Stimulated activated CD4-positive, alpha-beta T cell treated with anti-CD3 and anti-CD28 coated beads, Interleukin-15, amount 100 ng/mL, for 24 hours (primary cell): ENCODE data around the gene PRDM11.

Experiments
- DNase-seq: peaks from one replicate; pipeline ENCODE4 v3.0.0-alpha.2; 2020

PRDM11 gene

DNA sequence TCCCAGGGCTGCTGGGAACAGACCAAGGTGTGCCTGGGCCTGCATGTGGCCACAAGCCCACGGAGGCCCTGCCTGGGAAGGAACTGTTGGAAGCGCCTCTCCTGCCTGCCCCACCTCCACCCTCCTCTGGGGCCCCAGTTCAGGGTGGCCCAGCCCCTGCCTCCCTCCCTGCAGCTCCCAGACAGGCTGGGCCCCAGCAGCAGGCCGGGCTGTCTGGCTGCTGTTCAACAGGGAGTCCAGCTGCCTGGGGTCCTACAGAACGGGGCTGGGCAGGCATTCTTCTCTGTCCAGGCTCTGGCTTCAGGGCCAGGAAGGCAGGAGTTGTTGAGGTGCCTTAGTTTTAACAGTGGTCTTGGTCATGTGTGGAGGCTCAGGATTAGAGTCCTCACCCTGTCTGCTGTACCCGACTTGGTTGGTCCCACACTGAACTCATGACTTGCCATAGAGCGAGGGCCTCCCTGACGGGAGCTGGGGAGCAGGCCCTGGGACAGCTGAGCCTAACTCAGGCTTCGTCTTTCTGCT lies 11.8 kb downstream of the PRDM11 start:
- DNase-seq: no peak

DNA sequence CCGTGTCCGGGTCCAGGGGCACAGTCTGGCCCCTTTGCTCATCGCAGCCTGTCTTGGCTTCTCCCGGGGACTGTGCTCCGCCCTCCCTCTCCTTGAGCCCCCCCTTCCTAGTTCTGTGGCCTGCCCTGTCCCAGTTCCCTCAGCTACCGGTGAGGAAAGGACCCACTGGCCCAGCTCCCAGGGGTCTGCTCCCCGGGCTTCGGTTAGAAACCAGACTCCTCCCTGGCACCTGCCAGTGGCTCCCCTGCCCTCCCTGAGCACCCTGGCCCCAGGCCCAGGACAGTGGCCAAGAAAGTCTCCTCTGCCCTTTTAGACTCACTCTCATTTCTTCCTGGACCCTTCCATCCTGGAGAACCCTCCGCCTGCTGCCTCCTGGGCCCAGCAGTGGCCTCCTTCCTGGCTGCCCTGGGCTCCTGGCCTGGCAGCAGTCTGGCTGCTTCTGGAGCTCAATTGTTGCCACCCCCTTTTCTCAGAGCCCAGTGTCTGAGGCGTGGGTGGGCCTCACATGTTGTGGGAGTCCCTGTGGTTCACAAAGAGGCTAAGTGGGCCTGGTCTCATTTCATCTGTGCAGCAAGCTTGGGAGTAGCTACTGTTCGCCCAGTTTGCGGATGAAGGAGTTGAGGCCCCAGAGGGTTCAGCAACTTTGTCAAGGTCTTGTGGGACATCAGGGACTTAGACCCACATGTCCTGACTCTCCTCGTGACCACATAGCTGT lies 12.6 kb downstream of the PRDM11 start:
- no peak for DNase-seq

DNA sequence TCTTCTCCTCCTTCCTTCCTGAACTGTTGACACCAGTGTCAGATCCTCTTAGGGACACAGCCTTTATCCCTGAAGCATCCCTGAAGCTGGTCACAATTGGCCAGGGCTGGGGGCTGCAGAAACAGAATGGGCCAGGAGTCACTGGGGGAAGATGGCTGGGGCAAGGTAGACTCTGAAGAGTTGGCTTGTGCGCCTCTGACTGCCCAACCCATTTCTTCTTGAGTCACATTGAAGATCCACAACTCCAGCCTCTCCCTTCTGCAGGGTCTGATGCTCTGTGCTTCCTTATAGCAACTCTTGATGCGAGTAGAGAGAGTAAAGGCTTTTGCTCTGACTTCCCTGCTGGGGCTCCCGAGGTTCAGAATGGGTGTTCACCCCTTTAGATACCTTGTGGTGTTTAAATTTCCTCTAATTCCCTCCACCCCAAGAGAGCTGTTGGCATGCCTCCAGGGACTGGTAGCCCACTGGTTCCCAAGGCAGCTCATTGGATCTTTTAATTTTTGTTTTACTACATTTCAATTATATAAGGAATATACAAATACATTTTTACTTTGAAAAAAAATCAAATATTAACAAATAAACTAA lies 13.4 kb downstream of the PRDM11 start:
- DNase-seq: no peak

DNA sequence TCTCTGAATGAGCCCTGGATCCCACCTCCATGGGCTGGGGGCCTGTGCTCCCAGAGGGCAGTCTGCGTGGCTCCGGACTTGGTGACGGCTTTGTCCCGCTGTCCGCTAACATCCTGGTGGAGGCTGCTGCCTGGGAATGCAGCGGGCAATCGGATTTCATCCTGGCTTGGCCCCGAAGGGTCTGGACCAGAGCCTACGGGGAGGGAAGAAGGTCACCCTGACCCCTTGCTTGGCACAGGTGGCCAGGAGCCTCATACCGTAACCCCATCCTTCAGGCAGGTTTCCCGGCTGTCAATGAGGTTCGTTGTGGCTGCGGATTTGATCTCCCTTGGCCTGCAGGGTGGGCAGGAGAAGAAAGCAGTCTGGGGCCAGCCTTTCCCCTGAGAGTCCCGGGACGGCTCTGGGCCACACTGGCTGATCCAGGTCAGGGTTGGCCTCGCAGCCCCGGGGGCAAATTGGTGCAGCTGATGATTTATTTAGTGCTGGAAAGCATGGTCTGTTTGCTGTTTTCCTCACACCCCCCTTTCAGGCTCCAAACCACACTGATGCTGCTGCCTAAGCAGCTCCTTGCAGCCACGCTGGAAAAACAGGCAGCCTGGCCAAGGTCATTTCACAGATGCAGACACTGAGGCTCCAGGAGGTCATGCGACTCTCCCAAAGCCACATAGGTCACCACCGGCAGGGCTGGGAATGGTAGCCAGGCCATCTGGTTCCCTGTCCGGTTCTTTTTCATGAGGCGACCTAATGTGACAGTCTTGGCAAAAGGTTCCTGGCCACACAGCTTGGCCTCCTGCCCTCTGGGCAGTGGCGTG lies 15.0 kb downstream of the PRDM11 start:
- DNase-seq: no peak

DNA sequence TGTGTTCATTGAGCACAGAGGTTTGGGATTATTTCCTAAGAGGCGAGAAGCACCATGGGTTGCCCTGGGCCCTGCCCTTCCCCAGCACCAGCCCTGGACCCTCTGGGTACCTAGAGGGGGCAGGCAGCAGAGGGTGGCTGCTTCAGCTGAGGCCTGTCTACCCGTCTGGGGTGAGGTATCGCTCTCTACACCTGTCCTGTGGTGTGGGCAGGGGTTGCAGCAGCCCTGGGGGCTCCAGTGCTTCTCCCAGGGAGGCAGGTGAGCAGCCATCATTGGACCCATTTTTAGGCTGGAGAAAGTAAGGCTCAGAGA lies 15.6 kb downstream of the PRDM11 start:
- DNase-seq: no peak

DNA sequence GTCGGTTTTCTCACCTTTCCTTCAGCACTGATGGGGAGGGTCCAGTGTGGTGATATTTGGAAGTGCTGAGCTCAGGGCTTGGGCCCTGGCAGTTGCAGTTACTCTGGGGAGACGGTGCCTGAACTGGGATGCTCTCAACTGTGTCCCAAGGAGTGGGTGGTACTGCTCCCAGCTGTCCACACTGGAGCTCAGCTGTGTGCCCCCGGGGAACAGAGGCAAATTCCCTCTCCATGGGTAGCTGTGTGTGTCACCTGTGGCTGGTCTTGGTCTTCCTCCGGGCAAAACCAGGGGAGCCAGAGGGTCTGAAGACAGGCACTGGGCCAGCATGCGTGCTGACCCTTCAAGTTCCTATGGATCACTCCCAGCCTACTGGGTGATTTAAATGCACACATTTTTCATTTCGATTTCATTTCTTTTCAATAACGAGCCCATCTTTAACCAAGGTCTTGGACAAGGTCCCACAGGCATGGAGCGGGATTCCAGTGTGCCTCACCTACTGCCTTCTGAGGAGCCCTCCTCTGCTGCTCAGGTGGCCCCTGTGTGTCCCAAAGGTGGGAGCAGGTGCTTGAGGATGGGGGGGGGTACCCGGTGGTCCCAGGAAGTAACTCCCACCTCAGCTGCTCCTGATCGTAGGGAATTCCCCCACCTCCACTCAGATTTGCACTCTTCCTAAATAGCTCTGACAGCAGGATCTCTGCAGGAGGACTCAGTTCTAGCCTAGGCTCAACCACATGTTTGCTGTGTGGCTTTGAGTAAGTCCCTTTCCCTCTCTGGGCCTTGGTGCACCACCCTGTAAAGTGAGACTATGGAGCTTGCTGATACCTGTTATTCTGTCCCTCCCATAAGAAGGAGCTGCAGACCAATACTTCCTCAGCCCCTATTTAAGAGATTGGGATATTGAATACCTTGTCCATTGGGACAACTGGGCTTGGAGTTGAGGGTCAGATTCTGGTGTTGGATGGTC lies 16.8 kb downstream of the PRDM11 start:
- no peak for DNase-seq

DNA sequence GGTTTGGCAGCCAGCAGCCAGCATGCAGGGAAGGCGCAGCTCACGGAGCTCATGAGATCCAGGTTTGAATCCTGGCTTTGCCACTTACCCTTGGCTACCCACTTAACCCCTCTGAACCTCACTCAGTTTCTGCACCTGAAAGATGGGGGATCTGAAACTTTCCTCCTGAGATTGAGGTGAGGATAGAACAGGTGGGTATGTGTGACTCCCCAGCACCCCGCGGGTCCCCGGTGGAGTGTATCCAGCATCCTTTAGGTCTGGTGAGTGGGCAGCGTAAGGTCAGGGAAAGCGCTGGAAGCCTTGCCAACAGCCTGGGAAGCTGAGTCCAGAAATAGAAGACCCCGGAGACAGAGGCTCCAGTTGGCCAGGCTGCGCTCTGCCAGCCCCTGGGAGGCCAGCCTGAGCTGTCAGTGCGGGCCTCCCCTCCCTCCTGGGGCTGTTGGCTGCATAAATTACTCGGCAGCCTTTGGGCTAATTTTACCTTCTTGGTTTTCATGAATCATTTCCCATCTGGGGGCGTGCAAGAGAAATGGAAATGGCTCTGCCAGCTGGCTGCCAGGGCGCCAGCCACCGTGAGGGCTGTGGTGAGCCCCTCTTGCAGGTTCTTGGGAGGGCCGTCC lies 17.6 kb downstream of the PRDM11 start:
- peak; percentile 35 for DNase-seq

DNA sequence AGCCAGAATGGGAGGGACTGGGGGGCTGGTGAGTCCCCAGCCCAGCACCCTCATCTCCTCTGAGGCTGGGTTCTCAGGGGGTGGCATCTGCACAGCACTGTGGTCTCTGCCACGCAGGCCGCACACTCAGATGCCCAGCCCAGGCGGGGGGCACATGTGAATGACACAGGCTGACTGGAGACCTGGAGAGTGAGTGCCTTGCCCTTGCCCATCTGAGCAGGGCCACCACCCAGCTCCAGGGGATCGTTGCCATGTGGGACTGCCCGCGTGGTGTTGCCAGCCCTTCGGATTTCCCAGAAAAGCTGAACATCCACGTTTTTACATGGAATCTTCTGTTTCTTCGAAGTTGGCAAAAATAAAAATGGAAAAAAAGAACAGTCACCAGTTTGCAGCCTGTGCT lies 18.9 kb downstream of the PRDM11 start:
- DNase-seq: no peak

DNA sequence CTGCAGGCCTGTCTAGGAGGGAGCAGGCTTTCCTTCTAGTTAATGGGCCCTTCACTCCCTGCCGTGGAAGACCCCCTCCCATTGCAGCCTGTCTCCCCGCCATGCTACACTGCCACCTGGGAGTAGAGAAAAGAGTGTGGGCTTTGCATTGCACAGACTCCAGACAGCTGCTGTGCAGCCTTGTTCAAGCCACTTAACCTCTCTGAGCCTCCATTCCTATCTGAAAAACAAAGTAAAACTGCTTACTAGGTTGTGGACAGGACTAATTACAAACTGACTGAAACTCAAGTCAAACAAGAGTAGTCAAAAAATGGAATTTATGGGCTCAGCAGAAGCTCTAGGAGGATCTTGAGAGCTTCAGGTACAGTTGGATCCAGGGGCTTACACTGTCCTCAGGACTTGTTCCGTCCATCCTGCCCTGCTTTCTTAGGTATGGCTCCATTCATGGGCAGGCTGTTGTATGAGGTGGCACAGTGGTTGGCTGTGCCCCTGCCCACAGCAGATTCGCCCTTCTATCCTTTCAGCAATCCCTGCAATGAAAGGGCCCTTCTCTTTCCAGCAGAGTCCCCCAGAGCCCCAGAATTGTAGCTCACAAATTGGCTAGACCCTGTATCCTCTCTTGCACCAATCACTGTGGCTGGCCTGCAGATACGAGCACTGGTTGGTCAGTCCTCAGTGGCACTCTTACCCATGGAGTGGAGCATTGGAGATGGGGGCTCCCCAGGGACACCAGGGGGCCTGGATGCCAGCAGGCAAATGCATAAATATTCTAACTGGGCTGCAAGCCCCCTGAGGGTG lies 19.6 kb downstream of the PRDM11 start:
- DNase-seq: no peak

DNA sequence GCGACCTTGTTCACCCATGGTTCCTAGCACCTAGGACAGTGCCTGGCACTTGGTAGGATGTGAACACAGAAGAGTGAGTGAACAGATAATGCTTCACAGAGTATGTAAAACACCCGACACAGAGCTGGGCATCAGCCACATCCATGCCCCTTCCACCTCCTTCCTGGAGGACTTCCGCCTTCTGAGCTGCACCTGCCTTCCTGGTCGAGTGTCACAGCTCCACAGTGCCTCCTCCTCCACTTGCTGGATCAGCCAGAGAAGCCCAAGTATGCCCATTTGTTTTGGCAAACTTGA lies 20.1 kb downstream of the PRDM11 start:
- no peak for DNase-seq

DNA sequence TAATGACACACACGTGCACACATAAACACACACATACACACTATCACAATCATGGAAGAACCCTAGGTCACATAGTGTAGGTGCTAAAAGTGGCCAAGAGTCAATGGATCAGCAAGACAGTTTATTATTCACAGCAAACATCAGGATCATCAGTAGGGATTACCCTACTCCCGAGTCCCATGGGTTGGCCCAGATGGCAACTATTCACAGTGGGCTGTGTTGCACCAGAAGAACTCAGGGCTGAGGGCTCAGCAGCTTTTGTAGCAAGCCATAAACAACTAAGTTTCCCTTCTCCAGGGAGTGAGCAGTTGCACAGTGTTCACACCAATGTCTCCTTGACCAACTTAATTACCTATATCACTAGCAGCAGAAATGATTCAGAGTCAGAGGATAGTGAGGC lies 20.8 kb downstream of the PRDM11 start:
- no peak for DNase-seq

DNA sequence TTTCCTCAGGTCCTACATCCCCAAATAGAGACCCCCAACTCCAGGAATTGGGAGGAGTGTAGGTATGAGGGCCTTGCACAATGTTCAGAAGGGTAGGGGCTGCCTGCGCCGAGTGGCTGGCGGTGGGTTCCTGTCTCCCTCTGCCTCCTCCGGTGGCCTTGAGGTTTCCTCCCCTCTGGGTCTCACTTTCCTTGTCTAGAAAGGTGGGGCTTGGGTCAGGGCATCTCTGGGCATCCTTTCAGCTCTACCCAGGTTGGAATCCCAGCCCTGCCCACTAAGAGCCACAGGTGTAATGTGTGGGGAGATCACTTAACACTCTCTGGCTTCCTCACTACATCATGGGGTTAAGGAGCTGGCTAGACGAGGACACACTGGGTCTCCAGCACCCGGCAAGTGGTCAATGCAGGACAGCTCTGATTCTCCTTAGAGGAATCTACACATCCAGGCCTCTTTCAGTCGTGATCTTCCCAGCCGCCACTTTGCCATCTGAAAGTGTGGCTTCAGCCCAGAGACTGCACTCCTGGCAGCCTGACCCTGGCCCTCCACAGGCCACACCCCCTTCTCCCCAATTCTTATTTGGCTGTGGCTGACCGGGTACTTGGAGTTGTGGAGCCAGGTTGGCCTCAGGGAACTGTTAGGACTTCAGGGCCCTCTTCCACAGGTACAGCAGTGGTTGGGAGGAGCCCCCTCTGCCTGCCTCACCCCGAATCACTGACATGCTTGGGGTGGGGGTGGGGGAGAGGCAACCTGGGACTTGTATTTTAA lies 22.1 kb downstream of the PRDM11 start:
- no peak for DNase-seq

DNA sequence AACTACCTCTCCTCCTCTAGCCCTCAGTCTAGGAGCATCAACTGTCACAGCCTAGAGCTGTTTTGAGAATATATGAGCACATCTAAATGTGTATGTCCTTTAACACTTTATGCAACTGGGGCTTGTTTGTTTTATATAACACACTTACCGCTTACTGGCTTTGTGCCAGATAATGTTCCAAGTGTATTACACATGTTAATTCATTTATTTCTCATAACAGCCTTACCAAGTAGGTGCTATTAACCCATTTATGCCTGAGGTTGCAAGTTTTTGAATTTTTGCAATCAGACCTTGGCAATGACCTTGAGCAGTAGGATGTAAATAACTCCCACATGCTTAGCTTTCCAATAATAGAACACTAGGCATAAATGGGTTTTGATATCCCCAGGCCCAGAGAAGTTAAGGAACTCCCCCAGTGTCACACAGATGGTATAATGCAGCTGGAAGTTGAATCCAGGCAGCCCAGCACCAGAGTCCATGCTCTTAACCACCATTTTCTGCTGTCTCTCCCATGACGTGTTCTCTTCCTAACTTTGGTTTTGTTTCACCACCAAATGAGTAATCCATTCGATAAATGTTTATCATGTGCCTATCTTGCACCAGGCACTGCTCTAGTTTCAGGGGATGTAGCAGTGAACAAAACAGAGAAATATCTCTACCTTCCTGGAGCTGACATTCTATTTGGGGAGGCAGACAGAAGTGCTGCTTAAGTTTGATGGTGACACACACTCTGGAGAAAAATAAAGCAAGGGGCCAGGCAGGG lies 23.1 kb downstream of the PRDM11 start:
- no peak for DNase-seq

DNA sequence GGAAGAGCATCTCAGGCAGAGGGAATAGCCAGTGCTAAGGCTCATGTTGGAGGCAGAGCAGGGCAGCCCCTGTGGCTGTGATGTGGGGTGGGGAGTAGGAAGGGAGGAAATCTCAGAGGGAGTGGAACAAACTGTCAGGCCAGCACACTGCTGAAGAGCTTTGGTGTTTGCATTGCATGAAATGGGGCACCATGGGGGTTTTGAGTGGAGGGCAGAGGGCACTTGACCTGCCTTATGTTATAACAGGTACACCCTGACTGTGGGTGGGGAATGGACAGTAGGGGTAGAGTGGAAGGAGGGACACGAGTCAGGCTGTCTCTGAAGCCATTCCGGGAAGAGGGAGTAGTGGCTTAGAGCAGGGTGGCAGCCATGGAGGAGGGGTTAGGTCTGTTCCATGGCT lies 24.0 kb downstream of the PRDM11 start:
- no peak for DNase-seq

DNA sequence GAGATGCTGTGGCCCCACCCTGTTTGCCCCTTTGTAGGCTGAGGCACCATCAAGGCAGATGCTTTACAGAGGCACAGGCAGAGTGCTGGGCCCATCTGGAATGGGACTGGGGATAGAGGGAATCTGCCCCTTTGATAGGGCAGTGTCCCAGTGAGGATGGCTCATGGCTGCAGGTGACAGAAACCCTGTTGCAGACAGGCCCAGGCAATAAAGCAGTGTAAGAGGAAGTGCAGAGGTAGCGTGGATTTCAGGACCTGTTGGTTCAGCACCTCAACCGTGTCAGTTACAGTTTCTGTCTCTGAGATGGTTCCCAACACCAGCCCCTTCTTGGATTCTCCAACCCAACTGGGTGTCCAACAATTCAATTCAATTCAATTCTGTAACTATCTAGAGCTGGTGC lies 25.1 kb downstream of the PRDM11 start:
- no peak for DNase-seq

DNA sequence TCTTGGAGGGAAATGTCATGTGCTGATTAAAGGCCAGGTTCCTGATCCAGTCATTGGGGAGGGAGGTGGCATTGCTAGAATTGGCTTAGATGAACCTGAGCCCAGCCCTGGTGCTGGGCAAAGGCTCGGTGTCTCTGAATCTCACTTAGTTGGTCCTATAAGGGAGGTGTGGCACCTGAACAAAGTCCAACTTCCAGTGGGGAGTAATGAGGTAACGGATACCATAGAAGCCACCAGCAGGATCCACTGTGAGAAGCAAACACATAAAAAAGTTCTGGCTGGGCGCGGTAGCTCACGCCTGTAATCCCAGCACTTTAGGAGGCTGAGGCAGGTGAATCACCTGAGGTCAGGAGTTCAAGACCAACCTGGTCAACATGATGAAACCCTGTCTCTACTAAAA lies 26.6 kb downstream of the PRDM11 start:
- no peak for DNase-seq

DNA sequence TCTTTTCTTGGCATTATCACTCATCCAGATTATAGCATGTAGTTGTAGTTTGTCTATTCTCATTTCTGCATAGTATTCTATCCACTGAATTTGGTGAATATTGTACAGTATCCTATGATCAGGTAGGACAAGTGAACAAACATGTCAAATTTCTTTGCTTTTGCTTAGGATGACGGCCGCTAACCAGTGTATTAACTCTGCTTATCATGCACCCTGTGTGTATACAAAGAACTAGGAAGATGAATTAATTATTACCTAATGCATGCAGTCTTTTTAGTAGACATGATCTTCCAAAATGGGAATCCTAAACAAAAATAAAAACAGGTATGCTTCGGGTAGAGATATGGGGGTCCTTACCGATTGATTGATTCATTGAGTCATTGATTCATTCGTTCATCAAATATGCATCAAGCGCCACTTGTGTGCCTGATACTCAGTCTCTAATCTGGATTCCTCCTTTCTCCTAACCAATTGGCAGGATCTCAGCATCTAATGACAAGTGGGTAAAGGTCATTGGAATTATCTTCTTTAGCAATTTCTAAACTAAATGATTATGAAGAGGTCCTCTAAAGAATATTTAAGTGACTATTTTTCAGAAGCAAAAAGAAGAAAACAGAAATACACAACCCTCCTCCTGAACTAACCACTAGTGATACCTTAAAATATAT lies 27.9 kb downstream of the PRDM11 start:
- DNase-seq: no peak

DNA sequence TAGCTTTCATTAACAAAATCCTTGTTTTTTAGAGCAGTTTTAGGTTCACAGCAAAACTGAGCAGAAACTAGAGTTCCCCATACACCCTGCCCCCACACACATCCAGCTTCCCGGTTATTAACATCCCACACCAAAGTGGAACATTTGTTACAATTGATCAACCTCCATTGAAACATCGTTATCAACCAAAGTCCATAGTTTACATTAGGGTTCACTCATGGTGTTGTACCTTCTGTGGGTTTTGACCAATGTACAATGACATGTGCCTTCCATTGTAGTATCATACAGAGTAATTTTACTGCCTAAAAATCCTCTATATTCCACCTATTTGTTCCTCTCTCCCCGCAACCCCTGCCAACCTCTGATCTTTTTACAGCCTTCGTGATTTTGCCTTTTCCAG lies 28.5 kb downstream of the PRDM11 start:
- DNase-seq: no peak

DNA sequence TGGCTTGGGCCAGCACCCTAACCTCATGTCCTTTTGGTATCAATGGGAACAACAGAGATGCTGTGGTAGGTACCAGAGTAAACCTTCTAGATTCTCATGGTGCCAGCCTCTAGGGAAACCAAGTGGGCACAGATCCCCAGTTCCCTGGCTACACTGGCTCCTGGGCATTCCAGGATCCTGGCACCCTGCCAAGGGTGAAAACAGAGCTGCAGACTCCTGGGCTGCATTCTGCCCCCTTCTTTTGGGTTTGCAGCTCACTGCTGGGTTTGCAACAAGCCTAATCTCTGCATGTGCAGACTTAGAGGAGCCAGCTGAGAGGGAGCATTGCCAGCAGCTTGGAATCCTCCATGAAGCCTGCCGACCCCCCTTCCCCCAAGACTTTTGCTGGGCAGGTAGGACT lies 30.6 kb downstream of the PRDM11 start:
- no peak for DNase-seq

DNA sequence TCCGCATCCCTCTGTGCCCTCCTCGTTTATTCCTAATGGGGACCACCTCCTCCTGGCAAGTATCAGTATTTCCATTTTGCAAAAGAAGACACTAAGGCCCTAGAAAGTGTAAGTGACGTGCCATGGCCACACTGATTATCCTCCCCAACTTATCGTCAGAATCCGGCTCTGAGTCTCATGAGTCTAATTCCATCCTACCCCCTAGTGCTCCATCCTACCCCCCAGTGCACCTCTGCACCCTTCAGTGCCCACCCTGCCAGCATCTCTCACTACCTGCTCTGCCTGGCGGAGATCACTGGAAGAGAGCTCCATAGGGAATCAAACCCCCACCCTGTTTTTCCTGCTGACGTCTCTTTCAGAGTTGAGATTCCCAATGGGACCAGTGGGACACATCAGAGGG lies 31.8 kb downstream of the PRDM11 start:
- DNase-seq: no peak
